Mucosa of descending colon (tissue), 3 donors: ENCODE data around the gene HADHA. TPM values are rescaled to one million over a fixed set of nuclear protein-coding genes. Genes with fewer than 3 reads are reported as not detected.

ENCODE experiments used
- ATAC-seq: fragments of 200-7000 bp; cut with Tn5 transposase; one replicate; pipeline ENCODE4 v1.9.1; 2020; ENCODE audit warnings: mild to moderate bottlenecking, moderate library complexity
- DNase-seq, 3 donors: peaks; one replicate each; pipeline ENCODE4 v3.0.0-alpha.2; 2020
- H3K36me3 ChIP-seq: fragments of 200-600 bp; one replicate; pipeline ENCODE4 v1.8.0; 2021; ENCODE audit warnings: low read depth, mild to moderate bottlenecking
- H3K4me1 ChIP-seq: fragments of 200-600 bp; one replicate; pipeline ENCODE4 v1.8.0; 2021; ENCODE audit warnings: low read depth, mild to moderate bottlenecking
- H3K4me3 ChIP-seq: fragments of 200-600 bp; one replicate; pipeline ENCODE4 v1.8.0; 2021; ENCODE audit warnings: mild to moderate bottlenecking
- H3K9me3 ChIP-seq: fragments of 200-600 bp; one replicate; pipeline ENCODE4 v1.8.0; 2021; ENCODE audit warnings: mild to moderate bottlenecking
- CTCF ChIP-seq: fragments of 200-600 bp; IDR thresholded peaks from one replicate; pipeline ENCODE4 v1.8.0; 2022; ENCODE audit warnings: antibody characterized with exemption, mild to moderate bottlenecking
- intact Hi-C, 2 donors: fragments of 100-400 bp; cut with DNase I in 1 of 2; cut with micrococcal nuclease in 1 of 2; formaldehyde crosslinking; loops; one replicate each; pipeline versions ENCODE4 v1.11.0 to v1.11.1; 2022; cut with DNase I, micrococcal nuclease
- total RNA-seq, 3 donors: library from RNA; stranded (reverse); fragmentation: NEBNext Ultra II Directional in 2 of 3; extraction: Animal tissue kit (Norgen Biotek cat#: 25700) in 2 of 3; gene quantifications; one replicate each; pipeline versions ENCODE4 v1.2.1 to v1.2.4, GENCODE V29; 2021 to 2023
- donor health status: DM: no; HTN: no; CAD: no; lungs with moderate emphysema.
- donor health status: DM: no; HTN: no; CAD: no.
- donor health status: DM: no; HTN: yes; CAD: no.

Gene HADHA
- total RNA-seq, 3 donors from 2014 or later, result 185 to 252 (median 226) TPM

GRCh38 chr2:26190369-26190768 lies 54.1 kb downstream of the HADHA start:
- ATAC-seq, result no peak
- no peak for TF ChIP-seq CTCF
- DNase-seq, result no peak
- H3K4me3 ChIP-seq, result no peak overlapping the region
- H3K36me3 ChIP-seq, result peaks cover 4% of the 10 kb centered on the region
- H3K4me1 ChIP-seq, result peaks cover 7% of the 10 kb centered on the region
- intact Hi-C loops, result no loop called here
- H3K9me3 ChIP-seq, result no peaks in the 10 kb centered on the region

- no peak overlapping the region for H3K4me3 ChIP-seq
- no peaks in the 10 kb centered on the region for H3K9me3 ChIP-seq
- TF ChIP-seq CTCF, result no peak
- H3K36me3 ChIP-seq, result peaks cover 4% of the 10 kb centered on the region
- H3K4me1 ChIP-seq, result peaks cover 7% of the 10 kb centered on the region
- intact Hi-C loops, result no loop called here
- DNase-seq (no peak), ATAC-seq (no peak)
These were observed 54.7 kb downstream of the HADHA start for GRCh38 chr2:26189751-26190150.

GRCh38 chr2:26189123-26189522 lies 55.3 kb downstream of the HADHA start:
- H3K9me3 ChIP-seq, result no peaks in the 10 kb centered on the region
- H3K4me1 ChIP-seq, result peaks cover 7% of the 10 kb centered on the region
- DNase-seq, result no peak
- no peak for TF ChIP-seq CTCF
- no peak for ATAC-seq
- intact Hi-C loops, result no loop called here
- no peak overlapping the region for H3K4me3 ChIP-seq
- peaks cover 2% of the 10 kb centered on the region for H3K36me3 ChIP-seq

- ATAC-seq (no peak), DNase-seq (no peak)
- intact Hi-C loops, result no loop called here
- Histone ChIP-seq H3K9me3 (no peaks in the 10 kb centered on the region), H3K36me3 (no peaks in the 10 kb centered on the region), H3K4me3 (no peak overlapping the region), H3K4me1 (peaks cover 7% of the 10 kb centered on the region)
- TF ChIP-seq CTCF, result no peak
These were observed 56.8 kb downstream of the HADHA start for GRCh38 chr2:26187537-26188104.

- intact Hi-C loops, result no loop called here
- no peaks in the 10 kb centered on the region for H3K9me3 ChIP-seq
- no peak overlapping the region for H3K4me3 ChIP-seq
- H3K4me1 ChIP-seq, result peaks cover 7% of the 10 kb centered on the region
- DNase-seq, result no peak
- TF ChIP-seq CTCF, result no peak
- no peaks in the 10 kb centered on the region for H3K36me3 ChIP-seq
- ATAC-seq, result no peak
These were observed 57.3 kb downstream of the HADHA start for GRCh38 chr2:26187114-26187513.
